ENCODE measurements around the gene NPAS4. TPM values are rescaled to one million over a fixed set of nuclear protein-coding genes. Genes with fewer than 3 reads are reported as not detected.

Gene NPAS4
- polyA plus RNA-seq, 1 of the 3 experiments (the other 2 are of a cell fraction): 0.03 TPM

- no peak for DNase-seq
- WGBS (ENCODE audit: low lambda C conversion rate): 96% methylated on average over 16 of the region's 16 CpGs
- H3K9ac ChIP-seq: no peak overlapping the region
- H3K27me3 ChIP-seq (ENCODE audit: insufficient read depth): no peaks in the 10 kb centered on the region
- peaks cover 5 to 10% of the 10 kb centered on the region in 2 experiments; a peak in 3 of 4 replicates for H3K4me1 ChIP-seq (ENCODE audit: control insufficient read depth in 1 of 2, insufficient read depth in 2 of 2, low read depth in 1 of 2, low read length in 1 of 2)
- peaks cover 6 to 20% of the 10 kb centered on the region in 2 experiments for H3K36me3 ChIP-seq (replicated peaks in 1 of 2; ENCODE audit: control insufficient read depth in 1 of 2, insufficient read depth in 2 of 2, low read length in 1 of 2)
- H3K4me3 ChIP-seq (ENCODE audit: low read depth in 2 of 2, low read length in 1 of 2): no peak overlapping the region
- TF ChIP-seq RXRA (IDR thresholded peaks at IDR 0.05; ENCODE audit: borderline replicate concordance, low read depth) (no peak), RCOR1 (IDR thresholded peaks at IDR 0.05; ENCODE audit: low read length) (no peak), PBX3 (IDR thresholded peaks at IDR 0.05) (no peak), GATA2 (CRISPR knock-in tag; IDR thresholded peaks at IDR 0.05) (no peak), FOXM1 (IDR thresholded peaks at IDR 0.05; ENCODE audit: low read depth) (no peak), SMC3 (IDR thresholded peaks at IDR 0.05; ENCODE audit: low read depth, low read length) (no peak), EP300 (IDR thresholded peaks at IDR 0.05; ENCODE audit: borderline replicate concordance in 1 of 2, low read depth in 1 of 2, low read length in 1 of 2) (no peak), MEF2A (IDR thresholded peaks at IDR 0.05; ENCODE audit: borderline replicate concordance, low read depth) (no peak), RFX5 (IDR thresholded peaks at IDR 0.05; ENCODE audit: low read length) (no peak), NRF1 (IDR thresholded peaks at IDR 0.05; ENCODE audit: low read depth, low read length) (no peak), CHD2 (IDR thresholded peaks at IDR 0.05; ENCODE audit: low read length, partially characterized antibody) (no peak), MXI1 (IDR thresholded peaks at IDR 0.05; ENCODE audit: low read depth, low read length) (no peak), YY1 (IDR thresholded peaks at IDR 0.05; ENCODE audit: low read depth) (no peak)
- H3K4me2 ChIP-seq: no peak overlapping the region
- peaks cover 8% of the 10 kb centered on the region; the same call in 1 of the 2 replicates for H3K79me2 ChIP-seq (ENCODE audit: insufficient read depth)
- no peaks in the 10 kb centered on the region for H3K9me3 ChIP-seq
- no peaks in the 10 kb centered on the region for H4K20me1 ChIP-seq (ENCODE audit: insufficient read depth)
- CTCF ChIA-PET: no interaction called here
- POLR2A ChIA-PET: interaction anchor here (2.7 kb wide), 1 partner anchor 8 kb away, joined by 17 read pairs; the partner anchor contains the start of gene DPP3
- no peak overlapping the region for H2AFZ ChIP-seq (ENCODE audit: low read depth)
- no peaks in the 10 kb centered on the region for H3K9me2 ChIP-seq
- no peak overlapping the region for H3K27ac ChIP-seq (ENCODE audit: low read depth in 2 of 2, low read length in 1 of 2)
- no peaks in the 10 kb centered on the region for H3F3A ChIP-seq (replicated peaks; ENCODE audit: insufficient read depth)
Observed at GRCh38 chr11:66471142-66471541, 50.3 kb downstream of the NPAS4 start.

GRCh38 chr11:66472054-66472453 lies 51.2 kb downstream of the NPAS4 start:
- Histone ChIP-seq H3K9me2 (no peaks in the 10 kb centered on the region), H3K9me3 (no peaks in the 10 kb centered on the region), H3K4me1 (ENCODE audit: control insufficient read depth in 1 of 2, insufficient read depth in 2 of 2, low read depth in 1 of 2, low read length in 1 of 2) (peaks cover 5 to 10% of the 10 kb centered on the region in 2 experiments; a peak in 3 of 4 replicates), H3K27me3 (ENCODE audit: insufficient read depth) (no peaks in the 10 kb centered on the region), H3K79me2 (ENCODE audit: insufficient read depth) (peaks cover 8% of the 10 kb centered on the region; the same call in 1 of the 2 replicates), H2AFZ (ENCODE audit: low read depth) (no peak overlapping the region), H4K20me1 (ENCODE audit: insufficient read depth) (no peaks in the 10 kb centered on the region), H3K27ac (ENCODE audit: low read depth in 2 of 2, low read length in 1 of 2) (no peak overlapping the region), H3K9ac (no peak overlapping the region), H3F3A (replicated peaks; ENCODE audit: insufficient read depth) (no peaks in the 10 kb centered on the region), H3K4me2 (no peak overlapping the region), H3K36me3 (replicated peaks in 1 of 2; ENCODE audit: control insufficient read depth in 1 of 2, insufficient read depth in 2 of 2, low read length in 1 of 2) (peaks cover 6 to 22% of the 10 kb centered on the region in 2 experiments), H3K4me3 (ENCODE audit: low read depth in 2 of 2, low read length in 1 of 2) (no peak overlapping the region)
- 95% methylated on average over 9 of the region's 9 CpGs for whole genome bisulfite sequencing (ENCODE audit: low lambda C conversion rate)
- CTCF ChIA-PET: interaction anchor here (2.5 kb wide), 1 partner anchor 85 kb away, joined by 7 read pairs; no protein-coding TSS in a partner anchor
- DNase-seq: no peak
- TF ChIP-seq POLR2AphosphoS5 (IDR thresholded peaks at IDR 0.05; ENCODE audit: low read depth, low read length) (no peak), REST (IDR thresholded peaks at IDR 0.05; ENCODE audit: low read depth, low read length) (no peak), CHD2 (IDR thresholded peaks at IDR 0.05; ENCODE audit: low read length, partially characterized antibody) (no peak), CTCF (IDR thresholded peaks at IDR 0.05) (no peak), SIN3A (IDR thresholded peaks at IDR 0.05; ENCODE audit: borderline replicate concordance, low read depth, low read length) (no peak)
- POLR2A ChIA-PET: no interaction called here

All from SK-N-SH (cell line).